Esophagus squamous epithelium (tissue), 4 donors: ENCODE results near the gene MORC1.
"Not testable (repeated sequence)": the region's sequence is repeated elsewhere in the genome, so short reads cannot be mapped to it uniquely, and the experiment has no call there.

Experiments used
- CTCF ChIP-seq, 6 experiments: fragments of 450-650 bp in 4 of 6; fragments of 200-600 bp in 2 of 6; sonication (generic) in 2 of 6; IDR thresholded peaks; one replicate each; pipeline ENCODE4 v1.5.1; 2016 to 2019; ENCODE audit warnings: antibody characterized with exemption in 6 of 6, mild to moderate bottlenecking in 4 of 6, moderate library complexity in 4 of 6
- POLR2A ChIP-seq, 4 donors: fragments of 450-650 bp; IDR thresholded peaks; one replicate each; pipeline ENCODE4 v1.6.1; 2017; ENCODE audit warnings: antibody characterized with exemption in 4 of 4, mild to moderate bottlenecking in 4 of 4, moderate library complexity in 3 of 4

DNA sequence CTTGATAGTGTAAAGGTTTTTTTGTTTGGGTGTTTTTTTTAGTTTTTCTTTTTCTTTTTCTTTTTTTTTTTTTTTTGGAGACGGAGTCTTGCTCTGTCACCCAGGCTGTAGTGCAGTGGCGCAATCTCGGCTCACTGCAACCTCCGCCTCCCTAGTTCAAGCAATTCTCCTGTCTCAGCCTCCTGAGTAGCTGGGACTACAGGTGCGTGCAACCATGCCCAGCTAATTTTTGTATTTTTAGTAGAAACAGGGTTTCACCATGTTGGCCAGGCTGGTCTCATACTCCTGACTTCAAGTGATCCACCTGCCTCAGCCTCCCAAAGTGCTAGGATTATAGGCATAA lies 15.5 kb upstream of the MORC1 start:
- TF ChIP-seq CTCF, POLR2A (IDR thresholded peaks at IDR 0.05): not testable (repeated sequence)
